ENCODE measurements around the gene HS1BP3.

The HS1BP3 gene

DNA sequence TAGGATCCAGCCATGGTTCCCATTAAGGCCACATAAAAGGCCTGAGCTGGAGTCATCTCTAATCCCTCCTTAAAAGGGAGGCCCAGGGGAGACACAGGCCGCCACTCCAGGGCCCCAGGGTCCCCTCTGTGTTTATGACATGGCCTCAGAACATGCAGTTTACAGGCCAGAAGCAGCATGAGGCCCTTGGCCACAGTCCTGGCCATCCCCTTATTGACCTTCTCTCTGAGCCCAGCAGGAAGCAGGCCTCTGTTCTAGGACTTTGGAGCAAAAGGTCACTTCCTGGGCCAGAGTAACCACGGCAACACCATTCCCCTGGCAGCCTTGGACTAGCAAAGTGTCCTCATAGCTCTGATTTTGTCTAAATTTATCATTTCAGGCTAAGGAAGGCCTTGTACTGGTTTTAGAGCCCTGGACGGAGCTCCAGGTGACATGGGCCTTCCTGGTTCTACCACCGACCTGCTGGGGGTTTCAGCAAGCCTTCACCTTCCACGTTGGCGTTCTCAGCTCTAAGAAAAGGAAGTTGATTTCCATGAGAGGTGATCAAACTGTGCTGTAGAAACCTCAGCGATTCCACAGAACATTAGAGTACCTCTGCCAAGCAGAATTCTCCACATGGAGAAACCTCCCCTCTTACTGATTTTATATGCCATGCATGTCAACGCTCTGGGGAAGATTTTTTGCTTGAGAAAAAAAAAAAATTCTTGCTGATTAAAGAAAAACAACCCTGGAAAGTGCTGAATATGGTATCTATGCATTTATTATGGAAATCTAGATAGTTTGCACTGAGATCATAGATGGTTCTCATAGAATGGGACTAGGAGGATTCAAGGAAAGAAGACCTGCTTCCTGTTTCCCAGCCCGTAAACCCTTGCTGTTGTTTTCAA is 53.7 kb downstream of the HS1BP3 start:
- no peak for DNase-seq

DNA sequence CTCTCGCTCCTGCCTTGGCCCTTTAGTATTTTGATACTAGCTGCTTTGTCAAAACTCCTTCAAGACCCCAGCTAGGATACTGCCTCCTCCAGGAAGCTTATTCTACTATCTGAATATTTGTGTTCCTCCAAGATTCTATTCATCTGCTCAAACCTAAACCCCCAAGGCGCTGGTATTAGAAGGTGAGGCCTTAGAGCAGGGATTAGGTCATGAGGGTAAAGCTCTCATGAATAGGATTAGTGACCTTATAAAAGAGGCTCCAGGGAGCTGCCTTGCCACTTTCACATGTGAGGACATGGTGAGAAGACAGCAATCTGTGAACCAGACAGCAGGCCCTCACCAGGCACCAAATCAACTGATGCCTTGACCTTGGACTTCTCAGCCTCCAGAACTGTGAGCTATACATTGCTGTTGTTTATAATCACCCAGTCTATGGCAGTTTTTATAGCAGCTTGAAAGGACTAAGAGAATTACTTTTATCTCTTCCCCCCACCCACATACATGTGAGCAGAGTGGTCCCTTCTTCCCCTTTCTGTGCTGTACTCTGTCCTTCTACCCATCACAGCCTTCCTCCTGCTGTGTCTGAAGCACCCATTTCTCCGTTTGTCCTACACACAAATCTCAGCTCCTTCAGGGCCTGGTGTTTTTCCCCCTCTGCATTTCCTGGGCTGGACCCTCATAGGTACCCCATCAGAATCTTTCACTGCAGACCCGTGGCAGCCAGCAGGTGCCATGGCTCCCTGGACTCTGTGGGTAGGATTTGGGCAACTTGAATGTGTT is 54.5 kb downstream of the HS1BP3 start:
- DNase-seq = no peak

DNA sequence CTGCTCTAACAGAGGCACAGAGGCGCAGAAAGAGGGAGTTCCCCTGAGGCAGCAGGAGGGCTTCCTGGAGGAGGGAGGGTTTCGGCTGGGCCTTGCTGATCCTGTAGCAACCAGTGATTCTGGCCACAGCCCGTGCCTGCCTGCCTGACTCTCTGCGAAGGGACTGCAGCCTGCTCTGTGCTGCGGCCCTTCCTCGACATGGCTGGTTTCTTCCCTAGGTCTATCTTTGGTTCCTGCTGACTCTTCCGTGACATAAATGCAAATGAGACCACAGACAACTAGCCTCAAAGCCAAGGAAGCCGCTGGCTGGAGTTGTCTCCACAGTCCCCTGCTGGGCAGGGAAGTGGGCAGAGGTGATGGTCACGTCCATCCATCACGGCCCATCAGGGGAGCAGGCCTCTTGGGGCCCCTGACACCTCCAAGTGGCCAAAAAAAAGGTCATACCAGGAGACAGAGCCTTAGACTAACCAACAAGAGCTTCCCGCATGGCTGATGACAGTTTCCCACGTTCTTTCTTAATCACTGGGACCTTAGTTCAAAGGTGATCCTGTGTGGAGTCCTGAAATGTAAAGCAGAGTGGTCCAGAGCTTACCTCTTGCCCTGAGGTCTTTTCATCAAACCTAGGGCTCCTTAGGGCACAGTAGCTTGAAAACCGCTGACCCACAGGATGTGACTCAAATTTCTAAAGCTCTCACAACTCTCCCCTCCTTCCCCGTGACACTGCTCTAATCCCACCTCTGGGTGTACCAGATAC is 55.3 kb downstream of the HS1BP3 start:
- DNase-seq = no peak

DNA sequence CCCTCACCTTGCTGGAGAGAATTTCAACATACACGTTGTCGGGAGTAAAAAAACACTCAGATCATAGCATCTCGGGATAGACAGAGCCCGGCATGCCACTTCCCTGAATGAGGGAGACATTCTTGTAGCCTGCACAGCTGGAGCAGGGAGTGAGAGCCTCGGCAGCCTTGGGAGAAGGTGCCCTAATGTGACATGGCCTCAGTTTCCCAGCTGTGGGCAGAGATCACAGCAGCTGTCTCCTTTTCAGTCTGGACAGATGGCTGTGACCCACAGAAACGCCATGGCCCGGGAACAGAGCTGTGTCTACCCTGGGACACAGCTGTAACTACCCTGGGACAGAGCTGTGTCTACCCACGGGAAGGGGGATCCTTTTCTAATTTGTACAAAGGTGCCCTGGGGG is 55.9 kb downstream of the HS1BP3 start:
- DNase-seq = no peak

DNA sequence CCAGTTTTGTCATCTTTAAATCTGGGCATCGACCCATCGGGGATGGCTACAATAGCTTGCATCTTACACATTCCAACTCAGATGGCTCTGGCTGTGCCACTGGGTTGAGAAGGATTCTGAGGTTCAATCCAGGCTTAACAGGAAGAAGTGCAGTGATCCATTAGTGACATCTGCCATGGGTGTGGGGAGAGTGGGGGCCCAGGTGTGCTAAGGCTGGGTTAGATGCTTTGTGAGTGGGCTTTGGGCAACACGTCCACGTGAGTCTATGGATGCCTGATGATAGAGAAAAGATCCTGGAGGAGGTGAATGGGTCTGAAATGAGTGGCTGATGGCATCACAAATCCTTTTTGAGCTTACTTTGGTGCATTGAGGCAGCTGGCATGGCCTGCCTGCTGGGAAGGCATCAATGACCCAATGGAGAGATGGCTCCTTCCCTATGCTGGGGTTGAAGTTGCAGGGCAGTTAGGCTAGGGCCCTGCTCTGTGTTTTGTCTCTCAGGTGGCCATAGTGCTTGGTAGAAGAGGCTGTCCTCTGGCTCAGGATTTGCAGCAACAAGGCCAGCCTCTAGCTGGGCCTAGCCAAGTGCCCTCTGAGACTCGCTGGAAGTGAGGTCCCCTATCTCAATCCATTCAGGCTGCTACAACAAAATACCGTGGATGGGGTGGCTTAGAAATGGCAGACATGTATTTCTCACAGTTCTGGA is 56.7 kb downstream of the HS1BP3 start:
- DNase-seq = no peak

DNA sequence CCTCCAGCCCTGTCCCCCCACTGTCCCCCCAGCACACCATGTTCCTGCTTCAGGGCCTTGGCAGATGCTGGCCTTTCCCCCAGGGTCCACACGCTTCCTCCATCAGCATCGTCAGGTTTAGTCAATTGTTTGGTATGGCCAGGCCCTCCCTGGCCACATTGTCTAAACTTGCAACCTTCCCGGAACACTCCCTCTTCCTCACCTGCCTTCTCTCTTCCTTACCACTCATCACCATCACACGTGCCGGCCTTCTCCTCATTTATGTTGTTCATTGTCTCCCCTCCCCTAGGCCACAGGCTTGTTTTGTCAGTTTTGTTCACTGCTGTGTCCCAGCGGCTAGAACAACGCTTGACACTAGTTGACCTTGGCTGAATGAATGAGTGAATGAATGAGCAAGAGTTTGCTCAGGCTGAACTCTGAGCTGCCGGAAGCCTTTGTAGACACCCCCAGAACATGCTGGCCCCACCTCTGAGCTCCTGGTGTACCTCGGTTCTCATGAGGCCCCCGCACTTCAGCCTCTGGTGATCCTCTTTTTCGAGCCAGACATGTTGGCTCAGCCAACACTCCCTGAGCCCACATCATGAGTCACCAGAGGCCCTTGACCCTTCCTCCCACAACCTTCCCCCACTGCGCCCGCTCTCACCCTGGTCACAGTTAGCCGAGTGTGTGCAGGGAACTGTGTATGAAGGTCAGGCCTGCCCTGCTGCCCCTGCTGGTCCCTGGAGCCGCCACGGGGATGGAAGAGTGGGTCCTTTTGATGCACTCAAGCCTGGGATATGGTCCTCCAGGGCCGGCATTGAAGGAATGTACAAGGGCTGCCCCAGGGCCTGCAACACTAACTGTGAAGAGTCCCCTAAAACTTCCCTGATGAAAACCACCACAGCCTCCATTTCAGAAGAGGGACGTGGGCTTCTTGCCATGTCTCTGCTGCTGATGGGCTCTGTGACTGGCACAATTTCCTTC is 57.5 kb downstream of the HS1BP3 start:
- DNase-seq = no peak

DNA sequence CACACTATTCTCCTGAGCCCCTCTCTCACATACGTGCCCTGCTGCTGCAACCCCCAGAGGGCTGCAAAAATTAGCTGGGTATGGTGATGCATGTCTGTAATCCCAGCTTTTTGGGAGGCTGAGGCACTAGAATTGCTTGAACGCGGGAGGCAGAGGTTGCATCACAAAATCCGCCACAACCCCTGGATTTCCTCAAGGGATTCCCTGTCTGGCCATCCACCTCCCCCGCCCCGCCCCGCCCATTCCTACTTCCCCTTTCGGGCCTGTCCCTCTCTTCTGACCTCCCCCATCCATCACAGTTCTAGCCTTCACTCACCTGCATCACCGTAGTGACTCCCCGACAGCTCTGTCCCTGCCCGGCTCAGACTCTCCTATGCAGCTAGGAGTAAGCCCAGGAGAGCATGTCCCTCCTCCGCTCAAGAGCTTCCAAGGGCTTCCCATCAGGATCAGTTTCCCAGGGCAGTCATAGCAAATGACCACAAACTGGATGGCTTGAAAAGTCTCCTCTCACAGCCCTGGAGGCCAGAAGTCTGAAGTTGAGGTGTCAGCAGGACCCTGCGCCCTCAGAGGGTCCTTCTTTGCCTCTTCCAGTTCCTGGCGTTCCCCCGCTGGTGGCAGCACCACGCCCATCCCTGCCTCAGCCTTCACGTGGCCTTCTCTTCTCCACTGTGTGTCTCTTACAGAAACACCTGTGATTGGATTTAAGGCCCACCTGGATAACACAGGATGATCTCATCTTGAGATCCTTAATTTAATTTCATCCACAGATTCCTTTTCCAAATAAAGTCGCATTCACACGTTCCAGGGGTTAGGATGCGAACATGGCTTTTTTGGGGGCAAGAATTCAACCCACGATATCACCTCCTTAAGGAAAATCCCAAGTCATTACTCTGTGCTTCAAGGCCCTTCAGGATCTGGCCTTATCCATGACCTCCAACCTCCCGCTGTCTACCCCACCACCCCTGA is 58.5 kb downstream of the HS1BP3 start:
- DNase-seq = no peak

GRCh38 chr2:20590704-20591515 is 60.0 kb downstream of the HS1BP3 start:
- no peak for DNase-seq

DNA sequence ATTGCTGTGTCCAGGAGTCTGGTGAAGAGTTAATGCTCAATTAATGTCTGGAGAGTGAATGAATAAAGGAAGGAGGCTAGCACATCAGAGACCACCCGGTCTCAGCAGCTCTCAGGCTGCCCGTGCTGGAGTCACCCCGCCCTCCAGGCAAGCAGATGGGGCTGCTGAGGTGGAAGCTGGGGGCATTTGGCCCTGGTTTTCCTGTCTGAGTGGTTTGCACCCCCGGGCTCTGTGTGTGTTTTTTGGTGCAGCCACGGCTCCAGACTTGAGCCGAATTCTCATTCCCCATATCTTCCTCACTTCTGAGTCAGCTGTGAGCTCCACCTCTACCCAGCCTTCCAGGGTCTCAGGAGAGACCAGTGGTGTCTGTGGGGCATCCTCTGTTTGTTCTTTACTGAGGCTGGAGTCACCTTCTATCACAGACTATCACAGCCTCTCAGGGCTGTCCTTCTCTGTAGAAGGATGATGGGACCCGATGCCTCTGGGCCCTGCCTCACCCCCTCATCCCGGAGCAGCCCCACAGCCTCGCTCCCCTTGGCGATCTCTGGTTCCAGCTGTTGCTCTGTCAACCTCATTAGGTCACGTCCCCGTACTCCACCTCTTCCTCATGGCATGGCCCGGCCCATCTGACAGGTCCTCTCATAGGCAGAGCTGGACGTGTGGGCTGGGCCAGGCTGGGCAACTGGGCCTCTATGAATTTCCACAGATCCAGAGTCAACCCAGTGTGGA is 60.8 kb downstream of the HS1BP3 start:
- no peak for DNase-seq

GRCh38 chr2:20588918-20589871 is 61.7 kb downstream of the HS1BP3 start:
- no peak for DNase-seq

DNA sequence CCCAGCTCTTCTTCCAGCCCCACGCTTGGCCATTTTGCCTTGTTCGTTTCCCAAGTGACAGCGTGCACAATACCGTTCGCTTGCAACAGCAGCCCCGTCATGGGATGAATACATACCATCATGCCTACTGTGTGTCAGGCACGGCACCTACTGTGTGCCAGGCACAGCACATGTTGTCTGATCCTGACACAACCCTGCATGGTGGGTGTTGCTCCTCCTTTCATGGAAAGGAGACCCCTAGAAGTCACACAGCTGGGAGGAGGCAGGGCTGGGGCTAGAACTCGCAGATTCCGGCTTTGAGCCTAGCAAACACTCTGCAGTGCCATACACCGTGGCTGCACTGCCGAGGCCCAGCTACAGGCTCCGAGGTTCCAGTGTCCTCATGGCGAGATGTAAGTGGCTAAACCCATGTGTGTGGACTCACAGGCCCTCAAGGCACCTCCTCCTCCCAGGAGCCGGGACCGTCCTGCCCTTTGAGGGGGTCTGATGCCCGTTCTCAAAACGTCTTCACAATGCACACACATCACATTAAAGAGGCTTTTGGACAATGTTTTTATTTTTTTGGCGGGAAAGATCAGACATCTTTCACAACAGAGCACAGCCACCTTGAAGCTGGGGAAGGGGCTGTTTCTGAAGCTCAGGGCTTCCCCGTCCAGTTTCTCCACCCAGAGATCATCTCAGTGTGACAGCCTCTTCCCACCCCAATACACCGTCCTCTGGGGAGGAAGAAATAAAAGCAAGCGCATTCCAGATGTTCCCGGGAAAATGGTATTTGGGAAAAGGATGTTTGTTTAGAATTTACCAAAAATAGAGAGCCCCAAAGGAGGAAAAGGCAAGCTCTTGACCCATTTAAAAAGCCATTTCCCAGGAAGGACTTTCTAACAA is 64.9 kb downstream of the HS1BP3 start:
- no peak for DNase-seq

DNA sequence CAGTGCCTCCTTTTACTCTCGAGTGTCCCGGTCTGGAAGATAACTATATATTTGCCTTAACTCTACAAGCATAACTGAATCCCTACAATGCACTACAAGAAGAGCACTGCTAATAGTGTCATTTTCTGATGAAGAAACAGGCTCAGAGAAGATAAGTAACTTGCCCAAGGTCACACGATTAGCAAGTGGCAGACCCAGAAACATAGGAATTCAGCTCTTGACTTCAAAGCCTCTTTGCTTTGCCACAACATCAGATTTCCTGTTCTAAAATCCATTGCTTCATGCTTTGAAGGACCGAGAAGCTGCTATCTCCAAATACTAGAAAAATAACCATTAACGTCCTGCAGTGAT is 65.6 kb downstream of the HS1BP3 start:
- no peak for DNase-seq

DNA sequence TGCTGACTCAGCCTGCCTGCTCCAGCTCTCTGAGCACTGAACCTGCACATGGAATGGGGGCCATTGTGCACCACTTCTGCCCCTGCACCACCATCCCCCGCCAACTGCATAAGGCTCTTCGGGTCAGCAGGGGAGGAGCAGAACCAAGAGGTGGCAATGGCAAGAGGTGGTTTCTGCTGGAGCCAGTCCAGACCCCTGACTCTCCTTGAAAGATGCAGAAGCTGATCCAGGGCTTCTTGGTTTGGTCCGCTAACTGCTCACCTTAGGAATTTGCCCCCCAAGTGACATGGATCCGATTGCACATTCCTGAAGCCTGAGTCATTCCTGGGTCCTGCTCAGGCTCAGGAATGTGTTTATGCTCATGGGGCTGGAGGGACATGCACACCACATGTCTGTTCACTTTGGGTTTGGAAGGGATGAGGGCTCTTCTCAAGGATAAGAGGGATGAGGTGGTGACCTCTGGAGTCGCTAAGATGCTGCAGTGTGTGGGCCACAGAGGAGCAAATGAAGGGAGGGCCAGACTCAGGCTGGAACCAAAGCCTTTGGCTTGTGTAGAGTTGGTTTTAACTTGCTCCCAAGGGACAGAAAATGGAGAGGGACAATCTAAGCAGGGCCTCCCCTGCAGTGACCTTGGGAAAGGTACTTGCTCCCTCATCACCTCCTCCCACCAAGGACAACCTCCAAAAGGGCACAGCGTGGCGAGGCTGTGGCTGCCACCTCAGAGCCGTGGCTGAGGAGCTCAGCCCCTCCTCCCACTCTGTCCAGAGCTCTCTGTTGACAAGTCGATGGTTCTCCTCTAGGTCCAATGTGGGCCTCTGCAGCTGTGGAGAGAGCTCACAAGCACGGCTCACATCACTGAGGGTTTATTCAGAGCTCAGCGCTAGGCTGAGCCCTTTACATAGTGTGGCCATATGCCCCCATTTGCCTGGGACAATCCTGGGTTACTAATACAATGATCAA is 66.2 kb downstream of the HS1BP3 start:
- no peak for DNase-seq

DNA sequence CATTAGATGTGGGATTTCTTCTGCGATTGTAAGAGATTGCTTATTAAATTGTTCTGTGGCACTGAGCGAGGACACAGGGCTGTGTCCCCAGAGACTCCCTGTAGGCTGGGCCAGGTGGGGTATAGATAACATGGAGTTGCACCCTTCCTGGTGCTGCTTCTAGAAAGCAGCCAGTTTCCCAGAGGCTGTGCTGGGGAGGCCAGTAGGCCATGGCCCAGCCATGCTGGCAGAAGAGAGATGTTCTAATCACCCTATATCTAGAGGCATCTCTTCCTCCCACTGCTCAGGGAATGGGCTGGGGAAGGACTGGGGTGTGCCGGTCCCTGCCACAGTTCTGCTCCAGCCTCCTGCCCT is 66.9 kb downstream of the HS1BP3 start:
- no peak for DNase-seq

- DNase-seq = no peak
These were observed 67.4 kb downstream of the HS1BP3 start for GRCh38 chr2:20583425-20583881.

Measured in cortex of kidney (tissue), 1 donor.